NCI-H2196 (cell line): ENCODE results near the gene ISG15.
A peak's percentile ranks its signal among the peaks of the same experiment; 100 is the strongest.
"Not testable (repeated sequence)": the region's sequence is repeated elsewhere in the genome, so short reads cannot be mapped to it uniquely, and the experiment has no call there.

Experiments used
- DNase-seq: peaks from one replicate; lab custom pipeline; 2025; ENCODE audit not compliant: unreplicated experiment; lab: John Stamatoyannopoulos, UW

Gene ISG15

DNA sequence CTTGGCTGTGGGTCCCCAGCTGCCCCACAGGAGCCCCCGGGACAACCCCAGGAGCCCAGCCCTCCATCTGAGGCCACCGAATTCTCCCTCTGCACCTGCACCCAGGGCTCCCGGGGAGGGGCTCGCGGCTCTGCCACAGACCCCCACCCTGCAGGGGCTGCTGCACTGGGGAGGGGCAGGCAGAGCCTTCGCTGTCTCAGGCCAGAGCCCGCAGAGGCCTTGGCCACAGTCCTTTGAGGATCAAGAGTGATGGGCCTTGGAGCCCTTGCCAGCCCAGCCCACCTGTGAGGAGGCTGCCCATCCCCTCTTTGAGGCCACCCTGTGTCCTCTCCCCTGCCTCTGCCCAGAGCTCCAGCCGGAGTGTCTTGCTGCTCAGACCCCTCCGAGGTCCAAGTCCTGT, 37.9 kb upstream of the ISG15 start:
- DNase-seq: no peak

DNA sequence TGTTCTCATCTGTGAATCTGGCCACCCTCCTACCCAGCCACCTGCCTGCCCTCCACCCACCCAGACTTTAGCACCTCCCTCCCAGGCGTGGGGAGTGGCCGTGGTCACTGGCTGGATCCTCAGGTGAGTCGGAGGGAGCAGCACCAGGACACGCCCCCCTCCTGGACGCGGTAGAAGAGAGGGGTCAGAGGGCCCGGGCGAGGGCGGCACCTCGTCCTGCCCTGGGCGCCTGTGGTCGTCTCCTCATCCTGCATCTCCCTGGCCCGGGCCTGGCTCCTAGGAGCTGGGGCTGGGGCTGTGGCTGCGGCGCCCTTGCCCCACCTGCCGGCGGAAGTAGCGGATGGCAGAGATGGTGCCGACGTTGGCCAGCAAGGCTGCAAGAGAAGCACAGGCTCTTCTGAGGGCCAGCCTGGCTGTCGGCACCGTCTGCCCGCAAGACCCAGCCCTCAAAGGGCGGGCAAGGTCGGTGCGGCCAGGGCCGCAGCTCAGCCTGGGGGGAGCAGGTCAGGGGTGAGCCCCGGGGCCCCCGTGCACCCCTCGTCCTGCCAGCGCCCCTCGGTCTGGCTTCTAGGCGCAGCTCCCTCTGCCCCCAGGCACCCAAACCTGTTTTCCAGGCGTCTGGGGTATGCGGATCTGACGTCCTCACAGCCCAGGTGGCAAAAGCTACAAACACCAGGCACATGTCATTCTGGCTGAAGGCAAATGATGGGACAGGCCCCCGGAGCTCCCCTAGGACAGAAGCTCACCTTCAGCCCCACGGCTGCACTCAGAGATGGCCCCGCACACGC, 37.2 kb upstream of the ISG15 start:
- DNase-seq: peak; percentile 77

DNA sequence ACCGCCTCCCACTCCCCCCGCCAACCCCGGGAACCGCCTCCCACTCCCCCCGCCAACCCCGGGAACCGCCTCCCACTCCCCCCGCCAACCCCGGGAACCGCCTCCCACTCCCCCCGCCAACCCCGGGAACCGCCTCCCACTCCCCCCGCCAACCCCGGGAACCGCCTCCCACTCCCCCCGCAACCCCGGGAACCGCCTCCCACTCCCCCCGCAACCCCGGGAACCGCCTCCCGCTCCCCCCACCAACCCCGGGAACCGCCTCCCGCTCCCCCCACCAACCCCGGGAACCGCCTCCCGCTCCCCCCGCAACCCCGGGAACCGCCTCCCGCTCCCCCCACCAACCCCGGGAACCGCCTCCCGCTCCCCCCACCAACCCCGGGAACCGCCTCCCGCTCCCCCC, 36.5 kb upstream of the ISG15 start:
- DNase-seq: not testable (repeated sequence)

DNA sequence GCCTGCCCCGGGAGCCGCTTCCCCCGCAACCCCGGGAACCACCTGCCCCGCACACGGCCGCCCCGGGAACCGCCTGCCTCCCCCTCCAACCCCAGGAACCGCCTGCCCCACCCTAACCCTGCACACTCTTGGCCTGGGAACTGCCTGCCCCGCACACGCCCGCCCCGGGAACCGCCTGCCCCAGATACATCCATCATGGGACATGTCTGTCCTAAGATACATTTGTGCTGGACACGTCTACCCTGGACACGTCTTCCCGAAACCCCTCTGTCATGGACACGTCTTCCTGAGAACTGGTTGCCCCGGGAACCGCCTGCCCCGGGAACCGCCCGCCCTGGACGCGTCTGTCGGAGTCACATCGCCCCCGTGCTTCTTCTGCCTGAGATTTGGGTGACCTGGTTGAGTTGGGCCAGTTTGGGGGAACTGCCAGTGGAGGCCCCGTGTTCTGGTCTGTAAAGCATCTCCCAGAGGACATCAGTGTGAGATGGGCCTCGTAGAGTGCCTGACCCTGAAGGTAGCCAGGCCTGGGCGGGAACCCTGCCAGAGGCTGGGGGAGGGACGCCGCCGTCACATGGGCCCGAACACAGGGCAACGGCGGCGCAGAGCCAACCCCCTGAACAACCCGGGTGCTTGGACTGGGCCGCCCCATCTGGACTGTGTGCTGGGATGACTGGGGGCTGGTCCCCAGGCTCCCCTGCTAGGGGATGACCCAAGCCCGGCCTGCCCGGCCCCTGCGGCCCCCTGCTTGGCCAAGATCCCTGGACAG, 35.0 kb upstream of the ISG15 start:
- peak; percentile 17 for DNase-seq

DNA sequence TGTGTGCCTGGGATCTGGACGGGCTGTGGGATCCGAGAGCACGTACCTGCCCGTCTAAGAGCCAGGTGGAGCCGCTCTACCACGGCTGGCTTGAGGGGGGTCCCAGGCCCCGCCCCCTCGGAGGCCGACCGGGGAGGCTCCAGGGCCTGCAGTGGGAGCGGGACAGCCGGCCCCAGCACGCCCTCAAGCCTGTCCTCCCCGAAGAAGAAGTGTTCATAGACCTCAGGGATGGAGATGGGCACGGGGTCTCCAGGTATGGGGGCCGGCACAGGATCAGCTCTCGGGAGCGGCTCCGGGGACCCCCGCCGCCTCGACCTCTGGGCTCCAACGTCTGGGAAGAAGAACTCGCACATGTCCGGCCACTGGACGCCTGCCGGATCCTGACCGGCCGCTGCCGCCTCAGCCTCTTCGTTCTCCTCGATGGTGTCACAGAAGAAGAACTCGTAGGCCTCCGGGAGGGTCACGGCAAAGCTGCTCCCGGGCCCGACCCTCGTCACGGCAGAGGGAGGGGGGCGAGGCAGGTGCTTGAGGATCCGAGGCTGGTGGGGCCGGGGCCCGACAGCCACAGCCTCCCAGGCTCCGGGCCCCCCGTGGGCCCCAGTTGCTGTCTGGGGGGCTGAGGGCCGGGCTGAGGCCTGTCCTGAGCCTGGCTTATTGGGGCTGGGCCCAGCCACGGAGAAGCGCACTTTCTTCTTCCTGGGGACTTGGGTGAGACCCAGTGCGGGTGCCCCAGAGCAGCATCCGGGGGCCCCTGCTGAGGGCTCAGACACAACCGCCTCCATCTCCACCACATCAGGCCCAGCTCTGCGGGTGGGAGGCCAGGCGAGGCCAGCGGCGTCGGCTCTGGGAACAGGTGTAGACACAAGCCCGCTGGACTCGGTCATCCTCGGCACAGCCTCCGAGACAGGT, 34.2 kb upstream of the ISG15 start:
- no peak for DNase-seq

DNA sequence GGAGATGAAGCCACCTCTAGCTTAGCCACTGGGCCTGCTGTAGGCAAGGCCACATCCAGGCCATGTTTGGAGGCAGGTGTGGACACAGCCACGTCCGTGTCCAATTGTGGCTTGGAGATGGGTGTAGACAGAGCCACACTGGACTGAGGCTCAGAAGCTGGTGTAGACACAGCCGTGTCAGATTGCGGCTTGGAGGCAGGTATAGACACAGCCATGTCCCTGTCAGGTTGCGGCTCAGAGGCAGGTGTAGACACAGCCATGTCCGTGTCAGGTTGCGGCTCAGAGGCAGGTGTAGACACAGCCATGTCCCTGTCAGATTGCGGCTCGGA, 33.6 kb upstream of the ISG15 start:
- no peak for DNase-seq

DNA sequence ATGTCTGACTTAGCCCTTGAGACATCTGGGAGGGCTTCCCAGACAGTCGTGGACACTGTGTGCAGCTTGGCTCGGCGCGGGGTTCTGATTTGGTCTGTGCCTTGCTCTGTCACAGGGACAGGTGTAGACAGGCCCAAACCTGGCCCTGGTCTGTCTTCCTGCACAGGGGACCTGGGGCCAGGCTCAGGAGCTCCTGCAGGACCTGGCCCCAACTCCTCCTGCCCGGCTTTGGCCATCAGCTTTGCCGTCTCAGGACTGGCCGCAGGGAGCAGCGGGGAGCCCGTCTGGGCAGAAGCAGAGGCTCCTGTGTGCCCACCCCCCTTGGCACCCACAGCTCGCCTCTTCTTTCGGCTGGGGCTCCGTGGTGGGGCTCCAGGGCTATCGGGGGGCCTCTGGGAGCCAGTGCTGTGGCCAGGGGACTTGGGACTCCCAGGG, 33.1 kb upstream of the ISG15 start:
- no peak for DNase-seq

DNA sequence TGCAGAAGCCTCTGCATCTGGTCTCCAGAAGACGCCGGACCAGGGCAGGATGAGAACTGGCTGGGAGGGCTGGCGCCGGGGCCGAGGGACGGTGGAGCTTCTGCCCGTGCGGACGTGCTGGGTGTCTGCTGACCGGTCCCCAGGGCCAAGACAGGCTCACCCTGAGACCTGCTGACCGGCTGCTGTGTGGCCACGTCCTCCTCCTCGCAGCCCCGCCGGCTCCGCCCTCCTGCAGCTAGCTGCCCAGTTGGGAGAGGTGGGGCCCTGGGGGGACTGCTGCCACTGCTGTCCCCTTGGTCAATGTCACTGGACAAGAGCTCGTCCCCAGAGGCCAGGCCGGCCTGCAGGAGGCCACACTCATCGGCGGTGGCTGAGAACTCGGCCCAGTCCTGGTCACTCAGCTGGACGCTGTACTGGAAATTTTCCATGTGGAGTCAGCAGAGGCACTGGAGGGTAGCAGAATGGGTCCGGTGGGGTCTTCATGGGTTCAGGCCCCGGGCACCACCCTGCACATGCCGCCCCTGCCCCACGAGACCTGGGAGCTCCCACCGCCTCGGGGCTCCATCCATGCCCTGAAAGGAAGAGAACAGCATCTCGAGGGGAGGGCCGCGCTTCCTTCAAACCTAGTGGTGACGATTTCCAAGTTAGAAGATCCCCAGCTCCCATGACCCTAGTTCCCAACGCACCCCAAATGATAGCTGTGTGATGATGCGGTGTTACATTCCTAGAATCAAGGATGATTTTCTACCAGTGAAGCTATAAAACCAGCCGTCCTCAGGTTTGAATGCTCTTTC, 32.5 kb upstream of the ISG15 start:
- no peak for DNase-seq

DNA sequence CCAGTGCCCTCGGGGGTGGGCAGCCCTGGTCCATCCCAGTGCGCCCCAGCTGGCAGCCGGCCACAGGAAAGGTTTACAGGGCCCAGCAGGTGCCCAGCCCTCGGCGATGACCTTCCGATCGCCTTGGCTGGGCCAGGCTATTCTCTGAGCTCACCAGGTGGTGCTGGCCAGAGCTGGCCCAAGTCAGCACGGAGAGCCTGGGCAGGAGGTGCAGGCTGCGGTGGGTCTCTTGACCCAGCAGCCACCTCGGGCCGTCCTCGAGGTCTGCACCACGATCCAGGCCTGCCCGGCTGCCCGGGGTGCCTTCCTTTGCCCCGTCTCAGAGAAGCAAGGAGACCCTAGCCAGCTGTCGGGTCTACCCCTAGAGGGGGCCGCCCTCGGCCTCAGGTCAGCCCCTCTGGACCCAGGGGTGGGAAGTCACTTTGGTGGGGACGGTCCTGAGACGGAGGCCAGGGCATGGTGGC, 31.8 kb upstream of the ISG15 start:
- DNase-seq: no peak

DNA sequence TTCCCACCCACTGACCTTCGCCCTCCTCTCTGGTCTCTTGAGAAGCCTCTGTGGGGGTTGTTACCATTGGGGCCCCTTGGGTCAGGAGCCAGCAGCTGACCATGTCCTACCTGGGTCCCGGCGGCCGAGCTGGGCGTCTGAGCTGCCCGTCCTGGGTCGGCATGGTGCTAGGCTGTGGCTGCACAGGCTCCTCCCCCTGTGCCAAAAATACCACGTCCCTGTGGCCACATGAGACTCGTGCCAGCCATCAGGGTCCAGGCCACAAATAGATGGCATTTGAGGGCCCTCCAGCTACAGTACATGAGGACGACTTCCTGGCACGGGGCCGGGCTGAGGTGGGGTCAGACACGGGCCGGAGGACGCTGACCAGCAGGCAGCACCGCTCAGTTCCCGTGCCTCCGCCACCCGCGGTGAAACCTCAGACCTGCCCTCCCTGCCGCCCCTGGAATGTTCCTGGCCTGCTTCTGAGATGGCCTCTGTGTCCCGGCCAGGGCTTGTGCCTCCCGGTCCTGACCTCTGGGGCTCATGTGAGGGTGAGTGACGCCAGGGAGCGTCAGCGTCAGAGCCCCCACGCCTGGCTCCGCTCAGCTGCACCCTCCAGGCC, 31.2 kb upstream of the ISG15 start, which contains the start of gene PERM1:
Gene PERM1 (minus strand): TSS at position 139 of the 604 bp plus-strand sequence. CDS start 1,064 bp downstream, outside the sequence.
- DNase-seq: no peak

DNA sequence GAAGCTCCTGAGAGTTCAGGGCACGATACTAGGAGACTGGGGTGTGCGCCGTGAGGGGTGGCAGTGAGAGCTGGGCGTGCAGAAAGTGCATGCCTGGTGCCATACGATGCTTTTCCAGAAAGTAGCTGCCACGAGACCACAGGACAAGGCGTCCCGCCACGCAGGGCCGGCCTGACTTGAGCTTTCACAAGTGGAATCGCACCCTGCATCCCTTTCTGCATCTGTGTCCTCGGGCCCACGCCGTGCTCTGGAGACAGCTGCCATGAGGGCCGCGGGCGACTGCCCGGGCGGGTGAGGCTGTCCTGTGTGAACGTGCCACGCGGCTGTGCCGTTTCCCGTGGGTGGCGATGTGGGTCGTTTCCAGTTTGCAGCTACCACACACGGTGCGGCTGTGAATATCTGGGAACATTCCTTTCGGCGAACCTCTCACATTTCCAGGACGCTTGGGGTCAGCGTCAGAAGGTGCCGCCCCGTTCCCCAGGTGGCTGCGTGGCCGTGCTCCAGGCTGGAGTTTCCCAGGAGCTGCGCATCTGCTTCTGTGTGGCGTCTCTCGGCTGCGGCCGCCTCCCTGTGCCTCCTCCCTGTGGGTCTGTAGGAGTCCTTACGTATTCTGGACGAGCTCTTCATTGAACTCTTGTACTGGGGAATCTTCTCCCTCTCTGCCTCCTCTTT, 30.4 kb upstream of the ISG15 start:
- no peak for DNase-seq

DNA sequence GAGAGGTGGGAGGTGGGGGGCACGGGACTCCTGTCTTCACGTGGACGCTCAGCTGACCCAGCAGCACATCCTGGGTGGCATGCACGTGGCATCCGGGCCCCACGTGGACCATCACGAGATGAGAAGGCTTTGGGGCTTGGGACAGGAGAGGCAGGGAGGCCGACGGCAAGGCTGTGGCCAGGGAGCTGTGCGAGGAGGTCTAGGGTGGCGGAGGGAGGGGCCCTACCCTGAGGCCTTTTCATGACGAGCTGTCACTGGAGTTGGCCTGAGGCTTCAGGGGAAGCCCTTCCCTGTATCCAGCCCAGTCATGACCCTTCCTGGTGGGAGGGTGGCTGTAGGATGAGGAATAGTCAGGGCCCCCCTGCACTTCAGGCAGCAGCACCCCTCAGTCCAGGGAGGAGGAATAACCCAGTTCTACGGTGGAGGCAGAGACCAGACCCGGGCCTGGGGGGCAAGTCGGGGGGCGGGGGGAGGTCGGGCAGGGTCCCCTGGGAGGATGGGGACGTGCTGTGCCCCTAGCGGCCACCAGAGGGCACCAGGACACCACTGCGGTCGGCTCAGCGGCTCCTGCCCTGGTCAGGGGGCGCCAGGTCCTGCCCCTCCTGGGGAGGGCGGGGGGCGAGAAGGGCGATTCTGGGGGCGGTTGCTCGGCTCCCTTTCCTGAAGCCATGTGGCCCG, 29.4 kb upstream of the ISG15 start:
- DNase-seq: peak; percentile 34

DNA sequence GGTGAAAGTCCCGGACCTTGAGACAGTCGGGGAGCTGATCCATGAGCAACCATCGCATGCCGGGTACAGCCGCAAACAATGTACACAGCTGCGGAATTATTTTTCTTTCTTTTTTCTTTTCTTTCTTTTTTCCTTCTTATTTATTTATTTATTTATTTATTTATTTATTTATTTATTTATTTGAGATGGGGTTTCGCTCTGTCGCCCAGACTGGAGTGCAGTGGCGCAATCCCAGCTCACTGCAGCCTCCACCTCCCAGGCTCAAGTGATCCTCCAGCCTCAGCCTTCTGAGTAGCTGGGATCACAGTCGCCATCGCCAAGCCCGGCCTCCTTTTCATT, 28.9 kb upstream of the ISG15 start:
- no peak for DNase-seq

DNA sequence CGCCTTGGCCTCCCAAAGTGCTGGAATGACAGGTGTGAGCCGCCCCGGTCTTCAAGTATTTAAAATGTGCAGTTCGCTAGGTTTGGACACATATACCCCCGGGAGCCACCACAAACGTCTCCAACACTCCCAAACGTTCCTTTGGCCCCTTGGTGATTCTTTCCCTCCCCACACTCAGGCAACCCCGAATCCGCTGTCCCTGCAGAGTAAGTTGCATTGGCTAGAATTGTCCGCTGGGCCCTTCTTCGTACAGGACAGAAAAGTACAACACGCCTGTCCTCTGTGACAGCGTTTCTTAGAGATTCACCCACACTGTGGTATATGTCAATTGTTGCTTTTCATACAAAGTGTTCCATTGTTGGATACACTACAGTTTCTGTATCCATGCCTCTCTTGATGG, 28.2 kb upstream of the ISG15 start:
- DNase-seq: no peak

DNA sequence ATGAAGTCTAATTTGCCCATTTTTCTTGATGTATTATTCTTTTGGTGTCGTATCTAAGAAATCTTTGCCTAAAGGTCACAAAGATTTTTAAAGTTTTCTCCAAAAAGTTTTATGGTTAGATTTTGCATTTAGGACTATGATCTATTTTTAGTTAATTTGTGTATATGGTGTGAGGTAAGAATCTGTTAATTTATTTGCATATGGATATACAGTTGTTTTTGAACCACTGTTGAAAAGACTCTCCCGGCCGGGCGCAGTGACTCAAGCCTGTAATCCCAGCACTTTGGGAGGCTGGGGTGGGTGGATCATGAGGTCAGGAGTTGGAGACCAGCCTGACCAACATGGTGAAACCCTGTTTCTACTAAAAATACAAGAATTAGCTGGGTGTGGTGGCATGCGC, 25.2 kb upstream of the ISG15 start:
- not testable (repeated sequence) for DNase-seq

DNA sequence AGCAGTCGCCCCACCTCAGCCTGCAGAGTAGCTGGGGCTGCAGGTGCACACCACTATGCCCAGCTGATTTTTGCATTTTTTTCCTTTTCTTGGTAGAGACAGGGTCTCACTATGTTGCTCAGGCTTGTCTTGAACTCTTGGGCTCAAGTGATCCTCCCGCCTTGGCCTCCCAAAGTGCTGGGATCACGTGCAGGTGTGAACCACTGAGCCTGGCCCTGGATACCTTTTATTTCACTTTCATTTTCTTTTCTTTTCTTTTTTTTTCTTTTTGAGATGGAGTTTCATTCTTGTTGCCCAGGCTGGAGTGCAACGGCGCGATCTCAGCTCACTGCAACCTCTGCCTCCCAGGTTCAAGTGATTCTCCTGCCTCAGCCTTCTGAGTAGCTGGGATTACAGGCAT, 22.0 kb upstream of the ISG15 start:
- DNase-seq: not testable (repeated sequence)

DNA sequence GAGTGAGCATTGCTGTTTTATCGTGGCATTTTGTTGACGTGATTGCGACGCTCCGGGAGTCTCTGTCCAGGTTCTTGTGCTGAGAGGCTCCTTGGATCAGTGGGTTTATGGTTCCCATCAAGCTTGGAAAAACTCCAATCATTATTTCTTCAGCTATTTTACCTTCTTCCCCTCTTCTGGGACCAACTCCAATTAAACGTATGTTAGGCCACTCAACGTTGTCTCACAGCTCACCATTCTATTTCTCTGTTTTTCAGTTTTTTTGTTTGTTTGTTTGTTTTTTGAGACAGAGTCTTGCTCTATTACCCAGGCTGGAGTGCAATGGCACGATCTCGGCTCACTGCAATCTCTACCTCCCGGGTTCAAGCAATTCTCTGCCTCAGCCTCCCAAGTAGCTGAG, 21.4 kb upstream of the ISG15 start:
- DNase-seq: no peak

DNA sequence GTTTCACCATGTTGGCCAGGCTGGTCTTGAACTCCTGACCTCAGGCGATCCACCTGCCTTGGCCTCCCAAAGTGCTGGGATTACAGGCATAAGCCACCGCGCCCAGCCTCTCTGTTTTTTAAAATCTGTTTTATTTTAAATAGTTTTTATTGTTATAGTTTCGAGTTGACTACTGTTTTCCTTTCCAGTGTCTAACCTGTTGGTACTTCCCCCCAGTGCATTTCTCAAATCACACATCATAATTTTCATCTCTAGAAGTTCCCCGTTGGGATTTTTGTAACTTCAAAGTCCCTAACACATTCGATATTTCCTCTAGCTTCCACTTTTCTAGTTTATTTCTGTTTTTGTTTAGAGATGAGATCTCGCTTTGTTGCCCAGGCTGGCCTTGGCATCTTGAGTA, 20.9 kb upstream of the ISG15 start:
- no peak for DNase-seq

DNA sequence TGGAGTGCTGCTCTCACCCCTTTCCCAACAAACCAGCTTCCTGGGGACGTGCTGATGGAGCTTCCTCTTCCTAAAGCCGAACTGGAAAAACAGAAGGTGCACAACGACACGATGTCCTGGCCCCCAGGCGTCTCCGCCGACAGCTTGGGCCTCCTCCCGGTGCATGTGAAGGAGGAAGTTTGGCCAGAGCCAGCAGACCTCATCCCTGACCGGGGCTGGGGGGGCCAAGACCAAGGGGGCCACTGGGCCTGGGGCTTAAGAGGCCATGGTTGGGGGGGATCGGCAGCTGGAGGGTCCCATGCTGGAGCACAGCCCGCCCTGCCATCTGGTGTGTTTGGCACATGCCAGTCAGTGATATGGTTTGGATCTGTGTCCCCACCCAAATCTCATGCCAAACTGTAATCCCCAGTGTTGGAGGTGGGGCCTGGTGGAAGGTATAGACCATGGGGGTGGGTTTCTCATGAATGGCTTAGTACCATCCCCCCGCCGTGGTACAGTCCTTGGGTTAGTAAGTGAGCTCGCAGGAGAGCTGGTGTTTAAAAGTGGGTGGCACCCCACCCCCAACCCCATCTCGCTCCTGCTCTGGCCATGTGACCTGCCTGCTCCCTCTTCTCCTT, 19.8 kb upstream of the ISG15 start:
- no peak for DNase-seq
